Ishikawa (cell line): ENCODE data around the gene GTF2F2.

Experiments
- CEBPB ChIP-seq: IDR thresholded peaks from 2 replicates; pipeline ENCODE4 v1.6.1; 2012
- CREB1 ChIP-seq: IDR thresholded peaks from 2 replicates; pipeline ENCODE4 v1.6.1; 2012; ENCODE audit warnings: low read depth
- EGR1 ChIP-seq: IDR thresholded peaks from 2 replicates; pipeline ENCODE4 v1.6.1; 2012
- EP300 ChIP-seq: IDR thresholded peaks from 2 replicates; pipeline ENCODE4 v1.6.1; 2012; ENCODE audit warnings: borderline replicate concordance
- FOXM1 ChIP-seq: IDR thresholded peaks from 2 replicates; pipeline ENCODE4 v1.6.1; 2012; ENCODE audit warnings: low read depth, borderline replicate concordance
- MAX ChIP-seq: IDR thresholded peaks from 2 replicates; pipeline ENCODE4 v1.6.1; 2012
- NFIC ChIP-seq: IDR thresholded peaks from 2 replicates; pipeline ENCODE4 v1.6.1; 2012
- RAD21 ChIP-seq: IDR thresholded peaks from 2 replicates; pipeline ENCODE4 v1.6.1; 2012; ENCODE audit warnings: low read depth
- TAF1 ChIP-seq: IDR thresholded peaks from 2 replicates; pipeline ENCODE4 v1.6.1; 2012; ENCODE audit warnings: low read depth, mild to moderate bottlenecking
- TCF12 ChIP-seq: IDR thresholded peaks from 2 replicates; pipeline ENCODE4 v1.6.1; 2012; ENCODE audit warnings: low read depth
- TEAD4 ChIP-seq: IDR thresholded peaks from 2 replicates; pipeline ENCODE4 v1.6.1; 2012
- YY1 ChIP-seq: IDR thresholded peaks from 2 replicates; pipeline ENCODE4 v1.6.1; 2012; ENCODE audit warnings: low read depth
- ZBTB7A ChIP-seq: IDR thresholded peaks from 2 replicates; pipeline ENCODE4 v1.6.1; 2012; ENCODE audit warnings: low read depth
- TF ChIP-seq, protein P1 (sequence below): IDR thresholded peaks from 2 replicates; pipeline ENCODE4 v1.6.1; 2012
- TF ChIP-seq, protein P2 (sequence below): IDR thresholded peaks from 2 replicates; pipeline ENCODE4 v1.6.1; 2012; ENCODE audit warnings: low read depth, mild to moderate bottlenecking

The GTF2F2 gene

DNA sequence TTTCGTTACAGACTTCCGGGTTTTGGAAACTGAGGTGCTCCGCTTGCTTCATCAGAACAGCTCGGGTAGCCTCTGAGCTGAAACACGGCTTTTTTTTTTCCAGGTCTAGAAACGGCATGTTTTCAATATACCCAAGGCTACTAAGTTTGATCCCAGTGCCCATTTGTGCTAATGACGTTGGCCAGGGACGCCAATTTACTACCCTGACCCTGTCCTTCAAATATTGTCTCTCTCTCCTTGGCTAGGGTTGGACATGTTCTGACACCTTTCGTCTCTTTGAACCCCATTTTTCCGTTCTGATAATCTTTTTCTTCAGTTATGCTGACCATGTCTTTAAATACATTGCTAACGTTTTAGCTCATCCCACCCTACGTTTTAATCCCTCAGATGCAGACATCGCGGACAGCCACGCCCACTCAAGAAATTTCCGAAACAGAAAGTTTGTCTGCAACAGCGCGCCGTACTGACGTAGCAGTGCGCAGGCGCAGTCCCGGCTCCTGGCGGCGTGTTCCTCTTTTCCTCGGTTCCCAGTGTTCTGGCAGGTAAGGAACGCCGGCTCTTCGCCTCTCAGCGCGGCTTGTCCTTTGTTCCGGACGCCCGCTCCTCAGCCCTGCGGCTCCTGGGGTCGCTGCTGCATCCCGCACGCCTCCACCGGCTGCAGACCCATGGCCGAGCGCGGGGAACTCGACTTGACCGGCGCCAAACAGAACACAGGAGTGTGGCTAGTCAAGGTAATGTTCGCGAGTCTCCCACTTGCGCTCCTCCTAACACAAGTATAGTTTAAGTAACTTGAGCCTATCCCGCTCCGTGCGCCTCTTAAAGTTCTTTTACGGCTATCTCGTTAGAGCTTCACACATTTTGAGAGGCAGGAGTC is at the start of gene GTF2F2:
Gene GTF2F2 (plus strand): TSS at position 520 of the 874 bp plus-strand sequence. CDS start 146 bp downstream, at position 666.
- peak; percentile 86 for TF ChIP-seq CREB1
- no peak for TF ChIP-seq EP300
- no peak for TF ChIP-seq RAD21
- TF ChIP-seq TAF1 = peak; percentile 81
- TF ChIP-seq MAX = peak; percentile 84
- TF ChIP-seq EGR1 = peak; percentile 44; the same call in 1 of the 2 replicates
- TF ChIP-seq YY1 = 0 out of 2 replicates have a peak, but pooled peaks have one; percentile 44
- peak; percentile 23; the same call in 1 of the 2 replicates for TF ChIP-seq TCF12
- peak; percentile 54 for TF ChIP-seq TEAD4

GRCh38 chr13:45073809-45074208 is 46.5 kb upstream of the GTF2F2 start:
- TF ChIP-seq TEAD4 (no peak), MAX (no peak)

DNA sequence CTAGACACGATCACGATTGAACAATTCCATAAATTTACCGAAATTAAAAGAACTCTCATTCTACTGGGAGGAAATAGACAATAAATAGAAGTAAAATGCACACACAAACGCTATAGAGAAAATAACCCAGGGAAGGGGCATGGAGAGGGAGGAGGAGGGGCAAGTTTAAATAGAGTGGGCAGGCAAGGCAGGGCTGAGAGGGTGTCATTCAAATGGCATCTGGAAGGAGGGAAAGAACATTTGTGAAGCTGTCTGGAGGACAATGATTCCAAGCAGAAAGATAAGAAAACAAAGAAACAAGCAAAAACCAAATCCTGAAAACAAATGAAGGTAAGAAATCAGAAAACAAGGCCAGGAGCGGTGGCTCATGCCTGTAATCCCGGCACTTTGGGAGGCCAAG is 45.6 kb upstream of the GTF2F2 start:
- TF ChIP-seq CEBPB = no peak
- TF ChIP-seq EGR1 = no peak
- TF ChIP-seq, protein P1, sequence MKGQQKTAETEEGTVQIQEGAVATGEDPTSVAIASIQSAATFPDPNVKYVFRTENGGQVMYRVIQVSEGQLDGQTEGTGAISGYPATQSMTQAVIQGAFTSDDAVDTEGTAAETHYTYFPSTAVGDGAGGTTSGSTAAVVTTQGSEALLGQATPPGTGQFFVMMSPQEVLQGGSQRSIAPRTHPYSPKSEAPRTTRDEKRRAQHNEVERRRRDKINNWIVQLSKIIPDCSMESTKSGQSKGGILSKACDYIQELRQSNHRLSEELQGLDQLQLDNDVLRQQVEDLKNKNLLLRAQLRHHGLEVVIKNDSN = no peak
- no peak for TF ChIP-seq TEAD4
- TF ChIP-seq EP300 = no peak
- TF ChIP-seq TAF1 = no peak
- no peak for TF ChIP-seq TCF12
- TF ChIP-seq, protein P2, sequence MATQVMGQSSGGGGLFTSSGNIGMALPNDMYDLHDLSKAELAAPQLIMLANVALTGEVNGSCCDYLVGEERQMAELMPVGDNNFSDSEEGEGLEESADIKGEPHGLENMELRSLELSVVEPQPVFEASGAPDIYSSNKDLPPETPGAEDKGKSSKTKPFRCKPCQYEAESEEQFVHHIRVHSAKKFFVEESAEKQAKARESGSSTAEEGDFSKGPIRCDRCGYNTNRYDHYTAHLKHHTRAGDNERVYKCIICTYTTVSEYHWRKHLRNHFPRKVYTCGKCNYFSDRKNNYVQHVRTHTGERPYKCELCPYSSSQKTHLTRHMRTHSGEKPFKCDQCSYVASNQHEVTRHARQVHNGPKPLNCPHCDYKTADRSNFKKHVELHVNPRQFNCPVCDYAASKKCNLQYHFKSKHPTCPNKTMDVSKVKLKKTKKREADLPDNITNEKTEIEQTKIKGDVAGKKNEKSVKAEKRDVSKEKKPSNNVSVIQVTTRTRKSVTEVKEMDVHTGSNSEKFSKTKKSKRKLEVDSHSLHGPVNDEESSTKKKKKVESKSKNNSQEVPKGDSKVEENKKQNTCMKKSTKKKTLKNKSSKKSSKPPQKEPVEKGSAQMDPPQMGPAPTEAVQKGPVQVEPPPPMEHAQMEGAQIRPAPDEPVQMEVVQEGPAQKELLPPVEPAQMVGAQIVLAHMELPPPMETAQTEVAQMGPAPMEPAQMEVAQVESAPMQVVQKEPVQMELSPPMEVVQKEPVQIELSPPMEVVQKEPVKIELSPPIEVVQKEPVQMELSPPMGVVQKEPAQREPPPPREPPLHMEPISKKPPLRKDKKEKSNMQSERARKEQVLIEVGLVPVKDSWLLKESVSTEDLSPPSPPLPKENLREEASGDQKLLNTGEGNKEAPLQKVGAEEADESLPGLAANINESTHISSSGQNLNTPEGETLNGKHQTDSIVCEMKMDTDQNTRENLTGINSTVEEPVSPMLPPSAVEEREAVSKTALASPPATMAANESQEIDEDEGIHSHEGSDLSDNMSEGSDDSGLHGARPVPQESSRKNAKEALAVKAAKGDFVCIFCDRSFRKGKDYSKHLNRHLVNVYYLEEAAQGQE = no peak
- no peak for TF ChIP-seq NFIC
- TF ChIP-seq YY1 = no peak
- TF ChIP-seq MAX = no peak
- no peak for TF ChIP-seq ZBTB7A
- TF ChIP-seq CREB1 = no peak
- TF ChIP-seq FOXM1 = no peak
- TF ChIP-seq RAD21 = no peak

GRCh38 chr13:45078003-45078402 is 42.3 kb upstream of the GTF2F2 start:
- TF ChIP-seq TCF12 (no peak), CREB1 (no peak), EP300 (no peak), TEAD4 (no peak), TAF1 (no peak), YY1 (no peak)
- TF ChIP-seq, protein P1 = no peak
- TF ChIP-seq, protein P2 = no peak

DNA sequence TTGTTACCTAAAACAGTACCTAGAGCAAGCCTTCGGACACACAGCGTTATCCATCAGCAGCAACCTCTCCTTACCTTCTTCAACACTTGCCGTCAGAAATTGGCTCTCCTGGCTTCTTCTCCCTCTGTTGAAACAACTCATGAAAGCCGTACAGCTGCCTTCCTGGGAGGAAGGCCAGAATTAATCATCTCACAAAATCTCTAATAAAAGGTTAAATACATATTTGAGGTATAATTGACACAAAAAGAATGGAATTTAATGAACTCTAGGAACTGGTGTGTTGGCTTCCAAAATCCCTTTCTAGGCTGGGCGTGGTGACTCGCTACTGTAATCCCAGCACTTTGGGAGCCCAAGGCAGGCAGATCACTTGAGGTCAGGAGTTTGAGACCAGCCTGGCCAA is 37.3 kb upstream of the GTF2F2 start:
- no peak for TF ChIP-seq MAX
- TF ChIP-seq ZBTB7A = no peak
- TF ChIP-seq RAD21 = no peak
- TF ChIP-seq CREB1 = no peak
- TF ChIP-seq YY1 = no peak
- TF ChIP-seq FOXM1 = no peak
- TF ChIP-seq, protein P1 = no peak
- TF ChIP-seq TAF1 = no peak
- no peak for TF ChIP-seq TCF12
- TF ChIP-seq TEAD4 = no peak
